AG10803 (cell line): ENCODE results near the gene KLHL26.

ENCODE experiments used
- DNase-seq: peaks from one replicate; pipeline ENCODE4 v3.0.0; 2010; ENCODE audit warnings: low read depth
- H3K4me3 ChIP-seq: 2 replicates; pipeline ENCODE4 v1.5.1; 2011; ENCODE audit warnings: mild to moderate bottlenecking, low read length, control low read depth
- CTCF ChIP-seq: conservative IDR thresholded peaks from 2 replicates; pipeline ENCODE4 v1.5.1; 2011; ENCODE audit warnings: mild to moderate bottlenecking, low read length, control low read depth, inconsistent platforms

KLHL26 gene

GRCh38 chr19:18685597-18686190 is 48.9 kb downstream of the KLHL26 start:
- DNase-seq = peak; percentile 25
- no peak for TF ChIP-seq CTCF
- H3K4me3 ChIP-seq = no peak overlapping the region

GRCh38 chr19:18687740-18688465 is 51.1 kb downstream of the KLHL26 start:
- no peak for DNase-seq
- no peak overlapping the region for H3K4me3 ChIP-seq
- no peak for TF ChIP-seq CTCF

- DNase-seq = no peak
Measured at GRCh38 chr19:18696023-18696422, 59.2 kb downstream of the KLHL26 start.

GRCh38 chr19:18697680-18698079 is 60.9 kb downstream of the KLHL26 start:
- TF ChIP-seq CTCF = no peak
- H3K4me3 ChIP-seq = no peak overlapping the region
- no peak for DNase-seq

More at GRCh38 chr19:18696023-18696422, 59.2 kb downstream of the KLHL26 start:
- H3K4me3 ChIP-seq = no peak overlapping the region
- no peak for TF ChIP-seq CTCF

GRCh38 chr19:18698321-18699167 is 61.7 kb downstream of the KLHL26 start:
- no peak for DNase-seq
- no peak for TF ChIP-seq CTCF
- no peak overlapping the region for H3K4me3 ChIP-seq

- no peak overlapping the region for H3K4me3 ChIP-seq
- no peak for DNase-seq
- TF ChIP-seq CTCF = no peak
Measured at GRCh38 chr19:18699403-18700054, 62.7 kb downstream of the KLHL26 start.
